GM19372 (cell line): ENCODE data around the gene PPEF1.

ENCODE experiments used
- ATAC-seq: cut with Tn5 transposase; IDR thresholded peaks from one replicate; pipeline ENCODE4 v1.9.1; 2021; ENCODE audit warnings: mild to moderate bottlenecking, low read depth, moderate library complexity; ENCODE audit not compliant: unreplicated experiment

PPEF1 gene, protein sequence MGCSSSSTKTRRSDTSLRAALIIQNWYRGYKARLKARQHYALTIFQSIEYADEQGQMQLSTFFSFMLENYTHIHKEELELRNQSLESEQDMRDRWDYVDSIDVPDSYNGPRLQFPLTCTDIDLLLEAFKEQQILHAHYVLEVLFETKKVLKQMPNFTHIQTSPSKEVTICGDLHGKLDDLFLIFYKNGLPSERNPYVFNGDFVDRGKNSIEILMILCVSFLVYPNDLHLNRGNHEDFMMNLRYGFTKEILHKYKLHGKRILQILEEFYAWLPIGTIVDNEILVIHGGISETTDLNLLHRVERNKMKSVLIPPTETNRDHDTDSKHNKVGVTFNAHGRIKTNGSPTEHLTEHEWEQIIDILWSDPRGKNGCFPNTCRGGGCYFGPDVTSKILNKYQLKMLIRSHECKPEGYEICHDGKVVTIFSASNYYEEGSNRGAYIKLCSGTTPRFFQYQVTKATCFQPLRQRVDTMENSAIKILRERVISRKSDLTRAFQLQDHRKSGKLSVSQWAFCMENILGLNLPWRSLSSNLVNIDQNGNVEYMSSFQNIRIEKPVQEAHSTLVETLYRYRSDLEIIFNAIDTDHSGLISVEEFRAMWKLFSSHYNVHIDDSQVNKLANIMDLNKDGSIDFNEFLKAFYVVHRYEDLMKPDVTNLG

GRCh38 chrX:18707426-18708049, at the start of gene PPEF1:
TSS of gene PPEF1 (plus strand) at chrX:18707645. CDS start at chrX:18707781, 136 bp downstream.
- ATAC-seq = no peak

GRCh38 chrX:18661273-18661672, 46.2 kb upstream of the PPEF1 start:
- ATAC-seq = no peak

DNA sequence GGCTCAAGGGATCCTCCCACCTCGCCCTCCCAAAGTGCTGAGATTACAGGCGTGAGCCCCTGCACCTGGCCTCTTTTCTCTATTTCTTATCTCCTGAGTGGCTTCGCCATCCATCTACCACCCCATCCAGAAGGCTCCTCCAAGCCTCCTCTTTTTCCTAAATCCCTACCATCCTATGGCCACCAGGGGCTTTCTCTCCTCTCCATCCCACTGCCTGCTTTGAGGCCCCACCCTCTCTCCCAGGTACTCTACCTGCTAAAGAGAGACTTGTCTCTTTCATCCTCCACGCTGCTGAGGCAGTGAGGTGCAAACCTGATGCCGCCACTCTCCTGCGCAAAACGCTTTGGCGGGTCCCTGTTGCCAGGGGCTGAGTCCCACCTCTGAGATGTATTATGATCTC, 42.5 kb upstream of the PPEF1 start:
- ATAC-seq = no peak

DNA sequence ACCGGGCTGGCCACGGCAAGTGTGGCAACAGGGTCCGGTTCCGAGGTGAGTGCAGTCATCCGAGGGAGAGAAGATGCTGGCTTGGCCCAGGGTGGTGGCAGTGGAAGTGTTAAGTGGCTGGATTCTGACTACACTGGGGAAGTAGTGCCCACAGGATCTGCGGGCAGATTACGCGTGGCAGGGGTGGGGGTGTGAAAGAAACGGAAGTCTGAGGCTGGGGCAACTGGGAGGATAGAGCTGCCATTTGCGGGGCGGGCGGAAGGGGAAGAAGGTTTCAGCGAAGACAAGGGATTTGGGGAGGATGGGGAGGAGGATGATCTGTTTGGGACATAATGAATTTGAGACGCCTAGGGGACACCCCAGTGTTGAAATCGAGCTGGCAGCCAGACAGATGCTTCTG, 40.8 kb upstream of the PPEF1 start:
- no peak for ATAC-seq

DNA sequence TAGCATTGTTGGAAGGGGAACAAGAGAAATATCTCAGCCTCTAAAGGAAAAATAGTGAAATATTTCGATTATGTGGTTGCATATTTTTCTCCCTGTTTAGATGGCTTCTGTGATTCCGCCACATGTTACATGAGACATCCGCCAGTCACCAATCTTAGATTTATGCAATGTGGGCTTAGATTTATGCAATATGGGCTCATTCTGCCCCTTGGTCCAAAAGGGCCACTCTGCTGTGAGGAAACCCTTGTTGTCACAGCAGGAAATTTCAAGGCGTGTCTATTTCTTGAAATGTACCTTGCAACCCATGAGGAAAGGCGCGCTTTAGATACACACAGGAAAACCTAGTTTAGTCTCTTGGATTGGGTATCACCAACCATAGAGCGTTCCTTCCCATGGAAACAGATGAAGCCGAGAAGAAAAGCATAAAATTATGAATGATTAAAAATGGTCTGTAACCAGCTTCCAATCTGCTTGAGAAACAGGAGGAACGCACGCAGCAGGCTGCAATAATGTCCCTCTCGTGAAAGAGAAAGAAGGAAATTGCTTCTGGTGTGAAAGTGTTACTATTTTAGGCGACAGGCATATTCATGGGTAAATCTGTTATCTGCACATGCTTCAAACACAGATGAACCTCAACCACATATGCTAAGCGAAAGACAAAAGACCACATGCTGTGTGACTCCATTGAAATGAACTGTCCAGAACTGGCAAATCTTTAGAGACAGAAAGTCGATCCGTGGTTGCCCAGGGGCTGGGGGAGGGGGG, 39.2 kb upstream of the PPEF1 start:
- no peak for ATAC-seq

GRCh38 chrX:18672008-18672407, 35.4 kb upstream of the PPEF1 start, which contains the start of gene RS1:
TSS of gene RS1 (minus strand) at chrX:18672108. CDS start at chrX:18672068, 40 bp downstream.
- no peak for ATAC-seq

GRCh38 chrX:18674417-18674787, 33.0 kb upstream of the PPEF1 start:
- ATAC-seq = peak; percentile 31

DNA sequence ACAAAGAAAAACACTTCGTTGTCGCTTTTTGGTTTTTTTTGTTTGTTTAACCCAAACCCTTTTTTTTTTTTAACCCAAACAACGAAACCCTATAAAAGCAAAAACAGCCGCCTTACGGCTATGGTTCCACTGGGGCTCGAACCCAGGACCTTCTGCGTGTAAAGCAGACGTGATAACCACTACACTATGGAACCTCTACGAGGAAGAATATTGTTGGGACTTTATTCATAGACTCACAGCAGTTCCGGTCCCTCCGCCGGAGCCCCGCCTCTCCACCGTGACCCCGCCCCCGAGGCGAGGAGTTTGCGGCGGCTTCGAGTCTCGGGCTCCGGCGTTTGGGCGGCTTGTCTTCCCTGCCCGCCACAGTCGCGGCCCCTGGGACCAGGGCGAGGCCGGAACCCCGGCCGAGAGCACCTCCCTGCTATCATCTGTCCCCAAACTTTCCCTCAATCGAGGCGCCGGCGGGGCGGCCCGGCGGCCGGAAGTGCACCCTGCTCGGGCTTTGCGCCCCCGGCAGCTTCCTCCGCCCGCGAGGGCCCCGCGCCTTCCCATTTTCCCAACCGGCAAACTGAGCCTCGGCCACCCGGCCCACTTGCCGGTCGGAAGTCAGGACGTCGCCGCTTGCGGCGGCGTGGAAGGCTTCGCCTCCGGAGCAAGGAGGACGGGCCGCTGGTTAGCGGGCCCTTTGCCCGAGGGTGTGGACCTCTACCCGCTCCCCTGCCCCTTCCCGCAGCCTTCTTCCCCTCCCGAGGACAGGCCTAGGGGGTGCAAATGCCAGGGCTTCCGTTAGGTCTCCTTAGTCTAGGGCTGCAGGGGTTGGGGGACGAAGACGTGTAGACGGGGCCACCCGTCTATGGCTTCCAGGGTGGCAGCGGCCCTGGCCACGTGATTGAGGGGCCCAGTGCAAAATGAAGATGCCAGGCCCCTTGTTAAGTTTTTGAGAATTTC, 32.4 kb upstream of the PPEF1 start:
- ATAC-seq = peak; percentile 75

DNA sequence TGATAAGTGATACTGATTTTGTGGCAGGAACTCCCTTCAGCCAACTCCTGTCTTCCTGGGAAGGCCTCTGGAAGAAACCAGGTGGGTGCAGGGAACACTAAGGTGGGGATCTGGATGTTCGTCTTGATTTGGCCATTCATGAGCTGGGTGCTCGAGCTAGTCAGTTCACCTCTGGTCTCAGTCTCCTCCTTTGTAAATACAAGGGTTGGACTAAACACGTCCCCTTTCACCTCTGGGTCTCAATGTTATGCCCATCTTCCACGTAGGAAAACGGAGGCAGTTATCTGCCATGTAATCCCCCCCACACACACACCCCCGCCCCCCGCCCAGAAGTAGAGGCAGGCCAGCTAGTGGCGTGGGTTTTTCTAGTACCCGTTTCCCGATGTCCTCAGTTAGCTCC, 31.4 kb upstream of the PPEF1 start:
- no peak for ATAC-seq

DNA sequence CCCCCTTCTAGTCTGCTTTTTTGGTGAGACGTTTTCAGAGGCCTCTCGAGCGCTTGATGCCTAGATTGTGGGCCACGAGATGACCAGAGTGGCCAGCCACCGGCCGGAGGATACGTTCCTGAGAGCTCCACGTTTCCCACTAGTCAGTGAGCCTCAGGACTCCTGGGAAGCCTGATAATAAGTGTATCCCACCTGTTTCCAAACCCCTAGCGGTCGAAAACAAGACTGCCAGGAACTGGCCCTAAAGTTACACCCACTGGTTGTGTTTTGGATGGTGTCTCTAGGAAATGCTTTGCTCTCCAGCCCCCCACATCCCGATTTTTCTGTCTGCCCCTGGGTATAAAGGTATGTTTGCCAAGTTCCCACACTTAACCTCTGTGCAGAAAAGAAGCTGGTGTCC, 31.0 kb upstream of the PPEF1 start:
- ATAC-seq = no peak

GRCh38 chrX:18677161-18677869, 30.1 kb upstream of the PPEF1 start:
- ATAC-seq = no peak

GRCh38 chrX:18681996-18682395, 25.4 kb upstream of the PPEF1 start:
- no peak for ATAC-seq

DNA sequence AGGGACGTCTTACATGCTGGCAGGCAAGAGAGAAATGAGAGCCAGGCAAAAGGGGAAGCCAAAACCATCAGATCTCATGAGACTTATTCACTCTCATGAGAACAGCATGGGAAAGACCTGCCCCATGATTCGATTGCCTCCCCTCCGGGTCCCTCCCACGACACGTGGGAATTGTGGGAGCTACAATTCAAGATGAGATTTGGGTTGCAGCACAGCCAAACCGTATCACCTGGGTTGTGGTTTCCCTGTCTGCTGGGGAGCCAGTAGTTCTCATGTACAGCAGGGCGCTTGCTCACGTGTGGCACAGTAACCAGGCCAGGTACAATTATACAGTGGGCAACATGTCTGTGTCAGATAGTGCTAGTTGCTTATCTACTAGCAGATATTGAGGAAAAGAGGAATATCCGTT, 24.5 kb upstream of the PPEF1 start:
- no peak for ATAC-seq

DNA sequence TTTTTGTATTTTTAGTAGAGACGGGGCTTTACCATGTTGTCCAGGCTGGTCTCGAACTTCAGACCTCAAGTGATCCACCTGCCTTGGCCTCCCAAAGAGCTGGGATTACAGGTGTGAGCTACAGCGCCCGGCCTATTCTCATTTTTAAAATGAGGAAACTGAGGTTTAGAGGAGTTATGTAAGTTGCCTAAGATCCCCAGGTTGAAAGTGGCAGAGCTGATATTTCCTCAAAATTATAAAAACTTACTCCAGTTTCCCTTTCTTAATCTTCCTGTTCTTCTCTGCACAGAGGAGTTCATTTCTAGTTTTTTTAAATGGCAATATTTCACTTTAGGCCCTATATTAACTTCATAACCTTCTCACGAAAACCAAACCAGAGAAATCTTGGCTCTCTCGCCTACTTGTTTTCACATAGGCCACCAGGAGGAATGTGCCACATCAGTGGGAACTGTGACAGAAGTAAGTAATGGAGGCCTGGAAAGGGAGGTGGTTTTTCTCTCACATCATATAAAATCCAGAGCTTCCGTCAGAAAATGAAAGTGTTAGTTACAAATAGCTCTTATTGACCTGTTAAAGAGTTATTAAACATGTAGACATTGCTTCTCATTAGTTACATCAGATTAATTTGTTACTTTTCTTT, 19.5 kb upstream of the PPEF1 start:
- ATAC-seq = no peak

DNA sequence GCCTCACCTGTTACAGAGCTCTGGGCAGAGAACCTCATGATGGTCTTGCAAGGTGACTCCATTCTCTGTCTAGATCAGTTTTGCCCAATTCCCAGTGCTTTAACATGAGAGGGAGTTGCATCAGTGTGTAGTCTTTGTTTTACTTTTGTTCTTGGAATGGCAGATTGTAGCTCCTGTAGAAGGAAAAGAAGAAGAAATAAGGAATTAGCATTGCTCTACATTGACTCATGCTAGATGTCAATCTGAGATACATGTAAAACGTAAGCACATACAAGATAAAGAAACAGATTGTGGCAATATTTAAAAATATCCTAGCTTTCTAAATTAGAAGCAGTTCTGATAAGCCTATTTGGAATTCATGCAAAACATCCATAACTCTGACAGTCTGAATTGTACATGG, 16.0 kb upstream of the PPEF1 start:
- no peak for ATAC-seq

- ATAC-seq = no peak
Measured at GRCh38 chrX:18692541-18692940, 14.9 kb upstream of the PPEF1 start.

DNA sequence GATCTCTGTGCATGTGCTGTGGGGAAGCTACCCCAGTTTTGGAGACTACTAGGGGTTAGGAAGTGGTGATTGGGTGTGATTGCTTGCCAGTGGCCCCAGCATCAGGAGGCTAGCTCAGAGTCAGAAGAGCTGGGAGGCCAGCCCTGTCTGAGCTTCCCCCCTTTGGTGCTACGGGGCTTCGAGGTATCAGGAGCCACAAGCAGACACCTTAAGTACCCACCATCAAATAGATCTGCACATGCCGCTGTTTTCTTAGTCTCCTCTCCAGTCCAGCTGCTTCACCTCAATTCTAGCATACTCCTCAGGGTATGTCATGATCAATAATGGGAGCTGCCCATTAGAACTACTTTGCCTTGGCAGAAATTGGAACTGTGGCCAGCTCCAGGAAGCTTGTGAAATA, 10.8 kb upstream of the PPEF1 start:
- no peak for ATAC-seq

DNA sequence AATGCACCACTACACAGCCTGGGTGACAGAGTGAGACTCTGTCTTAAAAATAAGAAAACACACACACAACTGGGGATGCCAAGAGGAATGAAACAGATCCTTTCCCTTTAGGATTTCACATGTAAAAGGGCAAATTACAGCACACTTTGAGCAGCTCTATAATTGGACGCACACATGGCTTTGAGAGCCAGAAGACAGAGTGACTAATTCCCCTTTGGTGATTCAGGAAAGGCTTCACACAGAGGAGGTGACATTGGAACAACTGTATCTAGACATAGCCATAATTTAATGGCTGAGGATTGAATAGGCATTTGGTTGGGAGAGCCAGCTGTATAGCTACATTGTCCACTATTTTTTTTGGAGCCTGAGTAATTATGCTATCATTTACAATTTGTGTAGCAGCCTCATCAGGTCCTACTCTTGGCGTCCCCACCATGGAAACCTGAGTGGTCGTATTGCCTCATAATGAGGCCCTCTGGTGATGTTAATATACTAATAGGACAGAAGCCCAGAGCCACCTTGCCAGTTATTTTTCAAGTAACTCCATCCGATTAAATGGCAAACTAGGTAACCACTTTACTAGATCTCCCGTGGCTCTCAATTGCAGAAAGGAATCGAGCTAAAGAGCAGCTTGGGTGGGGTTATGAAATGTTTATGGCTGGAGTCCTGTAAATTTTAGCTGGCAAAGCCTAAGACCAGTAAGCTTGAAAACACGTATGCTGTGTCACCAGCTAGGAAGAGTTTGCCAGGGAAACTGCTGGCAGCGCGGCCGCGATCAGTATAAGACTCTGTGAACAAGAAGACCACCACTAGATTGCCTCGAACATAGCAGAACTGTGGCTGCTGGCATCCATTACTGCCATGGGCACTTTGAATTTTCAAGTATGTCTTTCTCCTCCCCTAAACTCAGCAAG, 8.5 kb upstream of the PPEF1 start:
- ATAC-seq = no peak
